ENCODE measurements around the gene PEAK1. TPM values are rescaled to one million over a fixed set of nuclear protein-coding genes. Genes with fewer than 3 reads are reported as not detected.

Gene PEAK1
- total and polyA plus RNA-seq, 2 donors (not counting 1 experiment from before 2014, with no cell fraction given): 61.0 to 91.8 TPM

DNA sequence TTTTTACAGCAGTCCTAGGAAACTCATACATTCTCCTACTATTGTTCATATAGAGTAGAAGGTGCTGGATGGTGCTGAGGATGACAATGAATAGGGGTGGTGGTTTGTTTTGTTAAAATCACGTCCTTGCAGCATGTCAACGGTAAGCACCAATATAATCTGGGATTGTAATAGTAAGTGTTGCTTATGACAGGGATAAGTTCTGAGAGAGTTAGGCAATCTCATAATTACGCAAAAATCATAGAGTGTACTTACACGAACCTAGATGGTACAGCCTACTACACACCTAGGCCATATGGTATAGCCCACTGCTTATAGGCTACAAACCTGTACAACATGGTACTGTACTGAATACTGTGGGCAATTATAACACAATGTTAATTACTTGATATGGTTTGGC is 284.7 kb downstream of the PEAK1 start:
- Histone ChIP-seq H3K79me2 (ENCODE audit: control insufficient read depth, insufficient read depth, low read length) (no peaks in the 10 kb centered on the region), H3K4me1 (ENCODE audit: control insufficient read depth, extremely low read depth, insufficient read depth, low read length) (no peaks in the 10 kb centered on the region), H3K27me3 (ENCODE audit: control insufficient read depth, insufficient read depth, low read length) (no peaks in the 10 kb centered on the region), H3K9me3 (ENCODE audit: control insufficient read depth, insufficient read depth, low read depth, low read length) (no peaks in the 10 kb centered on the region), H2AFZ (ENCODE audit: low read length) (no peak overlapping the region), H4K20me1 (ENCODE audit: control insufficient read depth, extremely low read depth, insufficient read depth, low read length) (no peaks in the 10 kb centered on the region), H3K4me2 (ENCODE audit: extremely low read depth, insufficient read depth, low read length) (no peak overlapping the region), H3K27ac (ENCODE audit: insufficient read depth, low read length) (no peak overlapping the region), H3K4me3 (replicated peaks in 1 of 4; ENCODE audit: control extremely low read depth in 1 of 4, insufficient read depth in 1 of 4, low read depth in 3 of 4, low read length in 4 of 4) (no peak overlapping the region), H3K36me3 (ENCODE audit: control insufficient read depth, insufficient read depth, low read length) (peaks cover 5% of the 10 kb centered on the region), H3K9ac (ENCODE audit: insufficient read depth, low read length) (no peak overlapping the region)
- TF ChIP-seq CTCF (conservative IDR thresholded peaks at IDR 0.05 in 1 of 2, IDR thresholded peaks at IDR 0.05 in 1 of 2; ENCODE audit: low read depth in 1 of 2, low read length in 2 of 2): no peak
- no peak for TF ChIP-seq EZH2 (IDR thresholded peaks at IDR 0.05; ENCODE audit: low read length, missing control alignments)
- no peak for DNase-seq (ENCODE audit: low read depth in 2 of 2)

- Histone ChIP-seq H3K4me2 (ENCODE audit: extremely low read depth, insufficient read depth, low read length) (no peak overlapping the region), H3K79me2 (ENCODE audit: control insufficient read depth, insufficient read depth, low read length) (no peaks in the 10 kb centered on the region), H4K20me1 (ENCODE audit: control insufficient read depth, extremely low read depth, insufficient read depth, low read length) (no peaks in the 10 kb centered on the region), H3K4me3 (replicated peaks in 1 of 4; ENCODE audit: control extremely low read depth in 1 of 4, insufficient read depth in 1 of 4, low read depth in 3 of 4, low read length in 4 of 4) (no peak overlapping the region), H3K4me1 (ENCODE audit: control insufficient read depth, extremely low read depth, insufficient read depth, low read length) (no peaks in the 10 kb centered on the region), H2AFZ (ENCODE audit: low read length) (no peak overlapping the region), H3K27ac (ENCODE audit: insufficient read depth, low read length) (no peak overlapping the region), H3K27me3 (ENCODE audit: control insufficient read depth, insufficient read depth, low read length) (no peaks in the 10 kb centered on the region), H3K36me3 (ENCODE audit: control insufficient read depth, insufficient read depth, low read length) (peaks cover 5% of the 10 kb centered on the region), H3K9me3 (ENCODE audit: control insufficient read depth, insufficient read depth, low read depth, low read length) (no peaks in the 10 kb centered on the region), H3K9ac (ENCODE audit: insufficient read depth, low read length) (no peak overlapping the region)
- no peak for TF ChIP-seq CTCF (conservative IDR thresholded peaks at IDR 0.05 in 1 of 2, IDR thresholded peaks at IDR 0.05 in 1 of 2; ENCODE audit: low read depth in 1 of 2, low read length in 2 of 2)
- TF ChIP-seq EZH2 (IDR thresholded peaks at IDR 0.05; ENCODE audit: low read length, missing control alignments): no peak
- DNase-seq (ENCODE audit: low read depth in 2 of 2): no peak
Measured at GRCh38 chr15:77130315-77130930, 289.5 kb downstream of the PEAK1 start.

DNA sequence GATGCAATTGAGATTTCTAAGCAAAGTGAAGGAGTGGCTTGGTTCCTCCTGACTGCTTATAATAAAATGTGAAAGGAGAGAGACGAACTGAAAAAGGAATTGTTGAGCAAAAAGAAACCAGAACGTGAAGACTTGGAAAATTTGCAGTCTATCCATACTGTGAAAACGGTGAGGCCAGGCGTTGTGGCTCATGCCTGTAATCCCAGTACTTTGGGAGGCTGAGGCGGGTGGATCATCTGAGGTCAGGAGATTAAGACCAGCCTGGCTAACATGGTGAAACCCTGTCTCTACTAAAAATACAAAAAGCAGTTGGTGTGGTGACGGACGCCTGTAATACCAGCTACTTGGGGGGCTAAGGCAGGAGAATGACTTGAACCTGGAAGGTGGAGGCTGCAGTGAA is 292.3 kb downstream of the PEAK1 start:
- no peak overlapping the region for H3K27ac ChIP-seq (ENCODE audit: insufficient read depth, low read length)
- H3K9ac ChIP-seq (ENCODE audit: insufficient read depth, low read length): no peak overlapping the region
- H3K79me2 ChIP-seq (ENCODE audit: control insufficient read depth, insufficient read depth, low read length): no peaks in the 10 kb centered on the region
- peaks cover 3% of the 10 kb centered on the region for H3K36me3 ChIP-seq (ENCODE audit: control insufficient read depth, insufficient read depth, low read length)
- no peaks in the 10 kb centered on the region for H4K20me1 ChIP-seq (ENCODE audit: control insufficient read depth, extremely low read depth, insufficient read depth, low read length)
- H3K27me3 ChIP-seq (ENCODE audit: control insufficient read depth, insufficient read depth, low read length): no peaks in the 10 kb centered on the region
- H3K4me2 ChIP-seq (ENCODE audit: extremely low read depth, insufficient read depth, low read length): no peak overlapping the region
- TF ChIP-seq CTCF (conservative IDR thresholded peaks at IDR 0.05 in 1 of 2, IDR thresholded peaks at IDR 0.05 in 1 of 2; ENCODE audit: low read depth in 1 of 2, low read length in 2 of 2): no peak
- TF ChIP-seq EZH2 (IDR thresholded peaks at IDR 0.05; ENCODE audit: low read length, missing control alignments): no peak
- H3K9me3 ChIP-seq (ENCODE audit: control insufficient read depth, insufficient read depth, low read depth, low read length): no peaks in the 10 kb centered on the region
- H2AFZ ChIP-seq (ENCODE audit: low read length): no peak overlapping the region
- H3K4me1 ChIP-seq (ENCODE audit: control insufficient read depth, extremely low read depth, insufficient read depth, low read length): no peaks in the 10 kb centered on the region
- no peak for DNase-seq (ENCODE audit: low read depth in 2 of 2)
- H3K4me3 ChIP-seq (replicated peaks in 1 of 4; ENCODE audit: control extremely low read depth in 1 of 4, insufficient read depth in 1 of 4, low read depth in 3 of 4, low read length in 4 of 4): no peak overlapping the region

All from fibroblast of lung (primary cell).